Activated gamma-delta T cell treated with Interleukin-2 at 50 U/mL for 16 hours (primary cell): Measurements from ENCODE around the gene RAB40B.
"Not testable (repeated sequence)": the region's sequence is repeated elsewhere in the genome, so short reads cannot be mapped to it uniquely, and the experiment has no call there.

Experiments
- DNase-seq: peaks from one replicate; pipeline ENCODE4 v3.0.0-alpha.2; 2020

Gene RAB40B

GRCh38 chr17:82698065-82698973 is at the start of gene RAB40B:
RAB40B (minus strand) TSS chr17:82698698; CDS start chr17:82698596, 102 bp downstream.
- DNase-seq = peak; percentile 99

GRCh38 chr17:82745524-82745923 is 47.0 kb upstream of the RAB40B start:
- DNase-seq = no peak

GRCh38 chr17:82744736-82745135 is 46.2 kb upstream of the RAB40B start:
- DNase-seq = not testable (repeated sequence)

GRCh38 chr17:82743344-82744219 is 45.1 kb upstream of the RAB40B start:
- no peak for DNase-seq

- no peak for DNase-seq
These were observed 42.6 kb upstream of the RAB40B start for GRCh38 chr17:82740906-82741759.

GRCh38 chr17:82737967-82738877 is 39.7 kb upstream of the RAB40B start:
- no peak for DNase-seq

- DNase-seq = no peak
These were observed 38.1 kb upstream of the RAB40B start for GRCh38 chr17:82736511-82737185.

- no peak for DNase-seq
These were observed 36.7 kb upstream of the RAB40B start, which contains the start of gene FN3K for GRCh38 chr17:82734987-82735866. FN3K (plus strand) TSS chr17:82735615; CDS start chr17:82735637, 22 bp downstream.

- no peak for DNase-seq
These were observed 33.7 kb upstream of the RAB40B start for GRCh38 chr17:82732118-82732743.

- no peak for DNase-seq
These were observed 31.2 kb upstream of the RAB40B start for GRCh38 chr17:82729479-82730260.

- no peak for DNase-seq
These were observed 27.9 kb upstream of the RAB40B start for GRCh38 chr17:82726427-82726826.

- DNase-seq = no peak
These were observed 24.8 kb upstream of the RAB40B start for GRCh38 chr17:82723169-82723807.

- no peak for DNase-seq
These were observed 24.0 kb upstream of the RAB40B start for GRCh38 chr17:82722341-82723013.

- DNase-seq = no peak
These were observed 21.7 kb upstream of the RAB40B start for GRCh38 chr17:82720204-82720603.

GRCh38 chr17:82718986-82719685 is 20.6 kb upstream of the RAB40B start:
- DNase-seq = no peak

- DNase-seq = peak; percentile 84
These were observed 17.9 kb upstream of the RAB40B start, which contains the start of gene FN3KRP for GRCh38 chr17:82716203-82717010. FN3KRP (plus strand) TSS chr17:82716706; CDS start chr17:82716756, 50 bp downstream.
